OCI-LY1 (cell line): ENCODE data around the gene PTPA.

Experiments
- EZH2 ChIP-seq: fragments of 200-600 bp; sonication (generic), shearing (Covaris generic); IDR thresholded peaks from 2 replicates; pipeline ENCODE4 v1.8.0; 2017; ENCODE audit warnings: borderline replicate concordance, mixed run types, mild to moderate bottlenecking, antibody characterized with exemption, low read length, moderate library complexity, mixed read lengths
- TF ChIP-seq, protein P1 (sequence below): fragments of 200-600 bp; sonication (generic), shearing (Covaris generic); IDR thresholded peaks from 2 replicates; pipeline ENCODE4 v1.5.1; 2017; ENCODE audit warnings: mild to moderate bottlenecking, antibody characterized with exemption, low read length, moderate library complexity, mixed read lengths

- TF ChIP-seq, protein P1, sequence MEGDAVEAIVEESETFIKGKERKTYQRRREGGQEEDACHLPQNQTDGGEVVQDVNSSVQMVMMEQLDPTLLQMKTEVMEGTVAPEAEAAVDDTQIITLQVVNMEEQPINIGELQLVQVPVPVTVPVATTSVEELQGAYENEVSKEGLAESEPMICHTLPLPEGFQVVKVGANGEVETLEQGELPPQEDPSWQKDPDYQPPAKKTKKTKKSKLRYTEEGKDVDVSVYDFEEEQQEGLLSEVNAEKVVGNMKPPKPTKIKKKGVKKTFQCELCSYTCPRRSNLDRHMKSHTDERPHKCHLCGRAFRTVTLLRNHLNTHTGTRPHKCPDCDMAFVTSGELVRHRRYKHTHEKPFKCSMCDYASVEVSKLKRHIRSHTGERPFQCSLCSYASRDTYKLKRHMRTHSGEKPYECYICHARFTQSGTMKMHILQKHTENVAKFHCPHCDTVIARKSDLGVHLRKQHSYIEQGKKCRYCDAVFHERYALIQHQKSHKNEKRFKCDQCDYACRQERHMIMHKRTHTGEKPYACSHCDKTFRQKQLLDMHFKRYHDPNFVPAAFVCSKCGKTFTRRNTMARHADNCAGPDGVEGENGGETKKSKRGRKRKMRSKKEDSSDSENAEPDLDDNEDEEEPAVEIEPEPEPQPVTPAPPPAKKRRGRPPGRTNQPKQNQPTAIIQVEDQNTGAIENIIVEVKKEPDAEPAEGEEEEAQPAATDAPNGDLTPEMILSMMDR, result no peak
- TF ChIP-seq EZH2, result no peak
Observed at GRCh38 chr9:129078691-129079503, 32.3 kb upstream of the PTPA start.
